HPDE6-E6E7 (cell line): ENCODE data around the gene AGO1.
"Not testable (repeated sequence)": the region's sequence is repeated elsewhere in the genome, so short reads cannot be mapped to it uniquely, and the experiment has no call there.

Source experiments
- DNase-seq: peaks from one replicate; pipeline ENCODE4 v3.0.0; 2011; ENCODE audit warnings: missing footprints; ENCODE audit errors: extremely low spot score

Gene AGO1

GRCh38 chr1:35915693-35916092 is 32.7 kb downstream of the AGO1 start:
- no peak for DNase-seq

GRCh38 chr1:35923791-35924221 is 40.8 kb downstream of the AGO1 start:
- DNase-seq = no peak

GRCh38 chr1:35924838-35925237 is 41.8 kb downstream of the AGO1 start:
- no peak for DNase-seq

- DNase-seq = no peak
Measured at GRCh38 chr1:35925741-35926140, 42.7 kb downstream of the AGO1 start.

GRCh38 chr1:35927472-35927871 is 44.5 kb downstream of the AGO1 start:
- no peak for DNase-seq

GRCh38 chr1:35929730-35930592 is 47.0 kb downstream of the AGO1 start:
- DNase-seq = peak; percentile 16

- peak; percentile 68 for DNase-seq
Measured at GRCh38 chr1:35930593-35931445, 47.8 kb downstream of the AGO1 start, which contains the start of gene AGO3. Gene AGO3 (plus strand): TSS chr1:35931105. CDS start chr1:35931427, 322 bp downstream.

- peak; percentile 46 for DNase-seq
Measured at GRCh38 chr1:35931446-35932157, 48.6 kb downstream of the AGO1 start.

GRCh38 chr1:35932158-35932636 is 49.2 kb downstream of the AGO1 start:
- DNase-seq = no peak

- no peak for DNase-seq
Measured at GRCh38 chr1:35932941-35933340, 49.9 kb downstream of the AGO1 start.

- no peak for DNase-seq
Measured at GRCh38 chr1:35935442-35936388, 52.7 kb downstream of the AGO1 start.

- no peak for DNase-seq
Measured at GRCh38 chr1:35936838-35937237, 53.8 kb downstream of the AGO1 start.

- DNase-seq = no peak
Measured at GRCh38 chr1:35939484-35939883, 56.5 kb downstream of the AGO1 start.

- no peak for DNase-seq
Measured at GRCh38 chr1:35945327-35945726, 62.3 kb downstream of the AGO1 start.

- no peak for DNase-seq
Measured at GRCh38 chr1:35947547-35947946, 64.5 kb downstream of the AGO1 start.

- DNase-seq = no peak
Measured at GRCh38 chr1:35958558-35958957, 75.5 kb downstream of the AGO1 start.

- no peak for DNase-seq
Measured at GRCh38 chr1:35959304-35959703, 76.3 kb downstream of the AGO1 start.

- DNase-seq = no peak
Measured at GRCh38 chr1:35962952-35963351, 79.9 kb downstream of the AGO1 start.

GRCh38 chr1:35964277-35964676 is 81.3 kb downstream of the AGO1 start:
- DNase-seq = not testable (repeated sequence)

- DNase-seq = no peak
Measured at GRCh38 chr1:35968396-35968795, 85.4 kb downstream of the AGO1 start.

GRCh38 chr1:35971601-35972000 is 88.6 kb downstream of the AGO1 start:
- DNase-seq = no peak
